K562 (cell line): Measurements from ENCODE around the gene UBE2D2.

Source experiments
- EZH2 ChIP-seq: IDR thresholded peaks from 2 replicates; pipeline ENCODE4 v1.6.1; 2012; ENCODE audit warnings: low read depth, mild to moderate bottlenecking, inconsistent platforms, low read length, borderline replicate concordance
- MCM2 ChIP-seq: fragments of 450-650 bp; IDR thresholded peaks from 2 replicates; pipeline ENCODE4 v1.6.1; 2017; ENCODE audit warnings: low read depth, mild to moderate bottlenecking
- POLR2A ChIP-seq: fragments of 450-650 bp; conservative IDR thresholded peaks from 2 replicates; pipeline ENCODE4 v1.6.1; 2016
- POLR2AphosphoS5 ChIP-seq: IDR thresholded peaks from 2 replicates; pipeline ENCODE4 v1.6.1; 2011; ENCODE audit warnings: mild to moderate bottlenecking, low read depth, low read length, moderate library complexity; ENCODE audit not compliant: control insufficient read depth, insufficient read depth
- ZFP1 ChIP-seq: fragments of 450-650 bp; formaldehyde crosslinking; IDR thresholded peaks from 2 replicates; pipeline ENCODE4 v1.4.0; 2020; ENCODE audit warnings: mild to moderate bottlenecking, mixed read lengths
- TF ChIP-seq, protein P1 (sequence below): sonication (generic); formaldehyde crosslinking; IDR thresholded peaks from 2 replicates; pipeline ENCODE4 v1.8.1; 2023; ENCODE audit warnings: mild to moderate bottlenecking, missing genetic modification reagents

DNA sequence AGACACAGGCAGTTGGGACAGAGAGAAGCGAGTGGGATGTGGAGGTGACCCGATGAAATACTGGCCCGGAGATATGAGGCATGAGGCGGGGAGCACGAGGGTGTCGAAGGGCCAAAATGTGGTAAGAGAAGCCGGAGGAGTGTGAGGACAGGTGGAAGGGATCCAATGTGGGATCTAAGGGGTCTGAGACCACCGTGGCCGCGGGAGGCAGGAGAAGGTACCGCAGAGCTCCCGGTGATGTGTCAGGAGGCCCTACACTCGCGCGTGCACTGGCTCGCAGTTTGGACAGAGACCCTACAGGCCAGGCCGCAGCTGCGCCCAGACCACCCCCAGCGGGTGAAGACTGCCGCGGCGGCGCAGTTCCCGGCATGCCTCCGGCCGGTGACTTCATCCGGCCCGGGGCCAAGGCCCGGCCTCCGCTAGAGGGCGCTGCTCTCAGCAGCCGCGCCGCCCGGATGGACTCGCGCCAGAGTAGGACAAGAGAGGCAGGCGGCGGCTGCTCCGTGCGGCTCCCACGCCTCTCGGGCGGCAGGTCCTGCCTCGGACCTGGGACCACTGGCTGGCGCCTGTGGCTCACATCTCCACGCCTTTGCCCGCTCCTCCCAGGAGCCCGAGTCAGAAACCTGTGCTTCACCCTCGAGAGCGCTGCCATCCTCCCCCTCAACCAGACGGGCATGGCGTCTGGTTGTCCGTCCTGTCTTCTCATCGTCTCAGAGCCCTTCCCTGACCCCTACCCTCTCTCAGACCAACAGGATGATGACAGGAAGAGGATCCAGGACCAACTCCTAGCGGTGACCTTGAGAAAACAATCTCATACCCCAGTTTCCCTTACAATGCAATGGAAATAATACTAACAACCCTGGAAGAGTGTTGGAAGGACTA is 43.2 kb upstream of the UBE2D2 start:
- TF ChIP-seq ZFP1 (CRISPR knock-in tag) (no peak), POLR2AphosphoS5 (peak; percentile 84), EZH2 (no peak), POLR2A (peak; percentile 89), MCM2 (no peak)
- TF ChIP-seq, protein P1, sequence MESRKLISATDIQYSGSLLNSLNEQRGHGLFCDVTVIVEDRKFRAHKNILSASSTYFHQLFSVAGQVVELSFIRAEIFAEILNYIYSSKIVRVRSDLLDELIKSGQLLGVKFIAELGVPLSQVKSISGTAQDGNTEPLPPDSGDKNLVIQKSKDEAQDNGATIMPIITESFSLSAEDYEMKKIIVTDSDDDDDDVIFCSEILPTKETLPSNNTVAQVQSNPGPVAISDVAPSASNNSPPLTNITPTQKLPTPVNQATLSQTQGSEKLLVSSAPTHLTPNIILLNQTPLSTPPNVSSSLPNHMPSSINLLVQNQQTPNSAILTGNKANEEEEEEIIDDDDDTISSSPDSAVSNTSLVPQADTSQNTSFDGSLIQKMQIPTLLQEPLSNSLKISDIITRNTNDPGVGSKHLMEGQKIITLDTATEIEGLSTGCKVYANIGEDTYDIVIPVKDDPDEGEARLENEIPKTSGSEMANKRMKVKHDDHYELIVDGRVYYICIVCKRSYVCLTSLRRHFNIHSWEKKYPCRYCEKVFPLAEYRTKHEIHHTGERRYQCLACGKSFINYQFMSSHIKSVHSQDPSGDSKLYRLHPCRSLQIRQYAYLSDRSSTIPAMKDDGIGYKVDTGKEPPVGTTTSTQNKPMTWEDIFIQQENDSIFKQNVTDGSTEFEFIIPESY: peak; percentile 79
